Stimulated activated naive CD4-positive, alpha-beta T cell (primary cell): ENCODE data around the gene TBC1D22A.

Experiments used
- DNase-seq, 6 experiments: peaks; one replicate each; lab custom pipeline; 2025; lab: John Stamatoyannopoulos, UW

The TBC1D22A gene

DNA sequence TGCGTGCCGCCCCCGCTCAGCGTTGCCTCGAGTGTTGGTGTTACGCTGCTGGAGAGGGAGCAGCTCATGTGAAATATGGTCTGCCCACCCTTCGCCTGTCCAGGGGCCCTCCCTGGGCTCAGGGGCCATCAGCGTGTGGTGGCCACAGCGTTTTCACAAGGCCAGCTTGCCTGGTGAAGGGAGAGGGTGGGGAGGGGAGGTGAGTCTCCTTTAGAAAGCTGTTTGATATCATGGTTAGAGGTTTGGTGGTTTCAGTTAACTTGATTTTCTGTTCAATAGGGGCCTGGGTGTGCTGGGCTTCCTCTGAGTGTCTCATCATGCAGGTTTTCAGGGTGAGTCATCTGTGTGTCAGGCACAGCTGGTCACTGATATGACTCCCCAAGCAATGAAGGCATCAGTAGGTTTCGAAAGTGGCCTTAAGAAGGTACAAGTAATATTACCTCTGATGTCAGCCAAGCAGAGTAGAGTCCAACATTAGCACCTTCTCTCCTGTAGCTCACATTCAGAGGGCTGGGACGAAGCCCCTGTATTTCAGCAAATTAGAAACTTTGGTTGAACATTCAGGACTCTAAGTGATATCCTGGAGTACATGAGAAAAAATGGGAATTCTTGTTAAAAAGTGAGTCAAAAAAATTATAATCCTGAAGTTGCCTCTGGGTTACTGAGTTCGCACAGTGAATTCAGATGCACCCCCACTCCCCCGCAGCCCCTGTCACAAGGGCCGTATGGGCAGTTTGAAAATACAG is 172.5 kb downstream of the TBC1D22A start:
- DNase-seq, result no peak

DNA sequence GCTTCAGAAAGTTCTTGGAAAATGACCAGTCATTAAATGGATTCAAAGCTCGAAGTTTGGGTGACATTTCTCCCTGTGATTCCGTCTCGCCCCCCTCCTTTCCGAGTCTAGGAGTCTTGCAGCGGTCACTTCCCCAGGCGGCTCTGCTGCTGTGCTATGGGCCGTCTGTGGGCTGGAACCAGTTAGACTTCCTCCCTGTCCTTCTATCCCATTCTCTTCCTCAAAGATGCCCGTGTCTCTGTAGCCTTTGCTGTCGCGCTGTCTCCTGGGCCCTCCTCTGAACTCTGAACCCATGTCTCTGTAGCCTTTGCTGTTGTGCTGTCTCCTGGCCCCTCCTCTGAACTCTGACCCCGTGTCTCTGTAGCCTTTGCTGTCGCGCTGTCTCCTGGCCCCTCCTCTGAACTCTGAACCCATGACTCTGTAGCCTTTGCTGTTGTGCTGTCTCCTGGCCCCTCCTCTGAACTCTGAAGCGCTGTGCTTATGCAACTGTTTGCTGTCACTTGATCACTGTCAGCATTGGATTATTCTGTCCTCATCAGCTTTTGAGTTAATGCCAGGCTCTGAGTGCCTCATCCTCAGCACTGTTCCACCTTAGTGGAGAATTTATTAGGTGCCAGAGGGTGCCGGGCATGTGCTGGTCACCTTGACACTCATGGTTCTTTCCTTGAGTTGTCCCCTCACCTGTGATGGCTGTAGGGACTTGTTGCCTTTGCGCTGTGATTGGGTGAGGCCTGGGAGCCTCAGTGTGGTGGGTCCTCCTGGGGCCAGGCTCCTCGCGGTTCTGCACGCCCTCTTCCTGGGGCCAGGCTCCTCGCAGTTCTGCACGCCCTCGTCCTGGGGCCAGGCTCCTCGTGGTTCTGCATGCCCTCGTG is 173.3 kb downstream of the TBC1D22A start:
- no peak for DNase-seq

DNA sequence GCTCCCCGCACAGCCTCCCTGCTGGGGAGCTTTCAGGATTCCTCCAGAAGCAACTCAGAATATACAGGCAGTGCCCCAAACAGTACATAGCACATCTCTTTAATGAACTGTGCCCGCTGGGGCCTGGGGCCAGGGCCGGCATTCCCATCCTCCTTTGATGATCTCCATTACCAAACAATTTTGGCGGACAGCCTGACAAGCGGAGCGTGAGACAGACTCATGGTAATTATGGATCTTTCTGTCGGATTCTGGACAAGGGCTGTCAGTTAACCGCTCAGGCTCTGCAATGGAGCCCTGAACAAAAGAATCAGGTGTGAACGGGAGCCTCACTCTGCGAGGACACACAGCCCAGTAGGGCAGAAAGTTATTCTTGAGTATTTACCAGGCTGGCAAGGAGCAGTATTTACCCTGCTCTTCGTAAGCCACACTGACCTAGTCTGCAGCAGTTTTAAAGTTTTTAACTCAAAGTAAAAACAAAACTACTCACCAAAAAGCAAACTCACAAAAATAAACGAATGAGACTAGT is 174.0 kb downstream of the TBC1D22A start:
- no peak for DNase-seq

DNA sequence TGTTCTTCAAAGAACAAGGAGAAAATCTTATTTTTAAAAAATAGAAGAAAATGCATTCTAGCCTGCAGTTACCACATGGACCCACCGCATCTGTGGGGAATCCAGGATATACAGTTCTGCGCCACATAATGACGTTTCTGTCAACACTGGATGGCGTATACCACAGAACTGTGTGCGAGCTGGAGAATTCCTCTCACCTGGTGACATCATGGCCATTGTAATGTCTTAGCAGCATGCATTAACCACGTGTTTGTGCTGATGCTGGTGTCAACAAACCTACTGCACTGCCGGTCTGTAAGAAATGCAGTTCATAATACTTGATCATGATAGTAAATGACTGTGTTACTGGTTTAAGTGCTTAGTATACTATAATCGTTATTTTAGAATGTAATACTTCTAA is 174.7 kb downstream of the TBC1D22A start:
- no peak for DNase-seq

DNA sequence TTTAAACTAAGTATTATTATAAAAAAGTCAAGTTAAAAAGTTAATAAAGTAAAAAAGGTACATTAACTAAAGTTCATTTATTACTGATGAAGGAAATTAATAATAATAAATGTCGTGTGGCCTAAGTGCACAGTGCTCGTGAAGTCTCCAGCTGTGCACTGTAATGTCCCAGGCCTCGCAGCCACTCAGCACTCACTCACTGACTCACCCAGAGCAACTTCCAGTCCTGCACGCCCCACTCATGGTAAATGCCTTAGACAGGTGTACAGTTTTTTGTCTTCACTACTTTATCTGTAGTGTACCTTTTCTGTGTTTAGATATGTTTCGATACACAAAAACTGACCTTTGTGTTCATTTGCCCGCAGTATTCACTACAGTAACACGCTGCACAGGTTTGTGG is 175.5 kb downstream of the TBC1D22A start:
- no peak for DNase-seq

DNA sequence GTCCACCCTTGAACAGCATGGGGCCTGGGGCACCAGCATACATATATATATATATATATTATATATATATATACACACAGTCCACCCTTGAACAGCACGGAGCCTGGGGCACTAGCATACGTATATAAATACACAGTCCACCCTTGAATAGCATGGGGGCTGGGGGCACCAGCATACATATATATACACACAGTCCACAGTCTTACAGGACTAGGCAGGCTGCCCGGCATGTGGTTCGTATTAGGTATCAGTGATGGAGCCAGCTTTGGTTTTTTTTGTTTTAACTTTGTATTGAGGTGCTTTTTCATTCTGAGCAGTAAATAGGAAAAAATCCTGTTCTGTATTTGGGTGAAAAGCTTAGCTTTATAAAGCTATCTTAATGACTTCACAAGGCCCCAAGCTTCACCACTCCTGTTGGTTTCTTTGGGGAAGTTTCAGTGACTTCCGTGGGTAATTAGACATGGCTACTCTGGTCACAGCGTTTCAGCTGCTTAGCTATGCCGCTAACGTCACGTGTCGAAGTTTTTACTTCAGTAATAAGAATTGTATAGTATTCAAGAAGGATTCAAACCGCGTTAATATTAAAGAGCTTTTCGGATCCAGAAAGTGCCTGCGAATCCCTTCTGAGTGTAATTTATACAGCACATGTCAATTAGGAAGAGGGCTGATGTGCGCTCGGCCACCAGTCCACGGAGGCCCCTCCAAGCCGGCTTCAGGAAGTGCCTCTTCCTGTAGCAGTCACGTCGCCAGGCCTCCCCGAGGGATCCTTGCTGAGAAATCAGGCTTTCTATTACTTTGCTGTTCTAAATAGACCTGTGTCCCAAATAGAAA is 179.7 kb downstream of the TBC1D22A start:
- no peak for DNase-seq

DNA sequence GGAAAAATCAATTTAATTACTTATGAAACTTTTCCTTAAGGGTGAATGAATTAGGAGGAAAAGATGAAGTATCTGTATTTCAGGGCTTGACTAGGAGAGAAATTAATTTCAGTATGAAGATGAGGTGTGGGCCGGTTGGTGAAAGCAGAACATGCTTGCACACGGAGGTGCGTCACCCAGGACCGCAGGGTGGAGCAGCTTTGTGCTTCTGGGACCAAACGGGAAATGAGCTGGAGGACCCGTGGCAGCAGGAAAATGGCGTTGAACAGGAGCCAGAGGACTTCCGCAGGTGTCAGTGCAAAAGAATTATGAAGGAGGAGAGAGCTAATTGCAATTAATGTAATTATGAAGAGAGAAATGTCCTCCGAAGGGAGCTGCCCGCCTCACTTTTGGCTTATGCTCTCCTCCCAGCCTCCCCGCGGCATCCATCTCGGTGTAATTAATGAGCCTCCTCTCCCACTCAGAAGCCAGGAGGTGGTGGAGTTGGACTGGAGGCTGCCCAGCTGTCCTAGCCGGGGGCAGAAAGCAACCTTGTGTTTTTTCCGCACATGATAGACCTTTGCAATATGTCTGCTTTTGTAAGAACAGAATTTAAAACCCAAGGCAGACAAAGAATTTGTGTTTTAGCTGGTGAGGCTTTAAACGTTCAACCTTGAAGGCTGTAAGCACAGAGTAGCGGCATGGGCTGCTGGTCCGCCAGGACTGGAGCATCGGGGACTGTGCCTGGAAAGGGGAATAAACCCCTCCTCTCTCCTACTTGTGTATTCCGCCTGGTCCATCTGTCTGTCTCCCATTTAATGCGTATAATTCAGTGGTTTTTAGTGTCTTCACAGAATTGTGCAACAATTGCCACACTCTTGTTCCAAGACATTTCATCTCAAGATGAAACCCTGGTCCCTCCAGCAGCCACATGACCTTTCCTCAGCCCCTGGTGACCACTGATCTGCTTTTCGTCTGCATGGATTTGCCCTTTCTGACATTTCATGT is 180.6 kb downstream of the TBC1D22A start:
- DNase-seq, result no peak

DNA sequence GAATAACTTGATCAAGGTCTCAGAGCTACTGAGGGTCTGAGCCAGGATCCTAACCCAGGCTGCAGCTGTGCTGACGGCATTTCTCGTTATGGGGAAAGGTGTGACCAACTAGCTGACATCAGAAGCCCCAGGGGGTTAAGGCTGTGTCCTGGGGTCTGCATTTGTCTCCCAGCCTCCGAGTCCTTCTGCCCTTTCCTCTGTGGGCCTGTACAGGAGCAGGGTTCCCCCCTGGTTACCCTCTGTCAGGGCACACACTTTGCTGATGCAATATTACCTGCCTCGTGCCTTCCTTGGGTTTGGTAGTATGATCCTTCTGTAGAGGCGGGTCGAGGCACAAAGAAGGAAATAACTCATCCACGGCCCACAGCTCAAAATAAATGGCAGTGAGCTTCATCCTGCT is 183.0 kb downstream of the TBC1D22A start:
- no peak for DNase-seq

DNA sequence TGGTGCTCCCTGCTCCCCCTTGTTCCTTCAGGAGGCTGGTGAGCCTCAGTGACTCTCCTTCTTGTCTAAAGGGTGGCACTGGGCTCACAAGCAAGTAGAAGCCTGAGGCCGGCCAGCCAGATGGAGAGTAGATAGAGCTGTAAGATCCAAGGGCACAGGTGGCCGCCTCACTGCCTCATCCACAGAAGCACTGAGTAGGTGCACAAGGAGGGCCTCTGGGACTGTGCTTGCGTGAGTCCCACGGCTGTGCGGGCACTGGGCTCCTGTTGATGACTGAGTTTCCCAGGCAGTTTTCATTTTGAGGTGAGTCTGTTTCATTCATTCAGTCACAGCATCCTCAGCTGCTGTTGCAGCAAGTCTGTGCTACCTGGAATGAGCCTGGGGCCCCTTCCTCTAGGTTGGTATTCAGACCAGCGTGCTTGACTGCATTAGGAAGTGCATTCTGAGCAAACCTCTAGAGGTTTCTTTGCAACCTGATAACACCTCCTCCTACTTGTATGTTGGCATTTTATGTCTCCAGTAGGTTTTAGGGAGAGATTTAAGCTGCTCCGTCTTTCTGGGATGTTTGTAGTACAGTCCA is 184.0 kb downstream of the TBC1D22A start:
- no peak for DNase-seq

DNA sequence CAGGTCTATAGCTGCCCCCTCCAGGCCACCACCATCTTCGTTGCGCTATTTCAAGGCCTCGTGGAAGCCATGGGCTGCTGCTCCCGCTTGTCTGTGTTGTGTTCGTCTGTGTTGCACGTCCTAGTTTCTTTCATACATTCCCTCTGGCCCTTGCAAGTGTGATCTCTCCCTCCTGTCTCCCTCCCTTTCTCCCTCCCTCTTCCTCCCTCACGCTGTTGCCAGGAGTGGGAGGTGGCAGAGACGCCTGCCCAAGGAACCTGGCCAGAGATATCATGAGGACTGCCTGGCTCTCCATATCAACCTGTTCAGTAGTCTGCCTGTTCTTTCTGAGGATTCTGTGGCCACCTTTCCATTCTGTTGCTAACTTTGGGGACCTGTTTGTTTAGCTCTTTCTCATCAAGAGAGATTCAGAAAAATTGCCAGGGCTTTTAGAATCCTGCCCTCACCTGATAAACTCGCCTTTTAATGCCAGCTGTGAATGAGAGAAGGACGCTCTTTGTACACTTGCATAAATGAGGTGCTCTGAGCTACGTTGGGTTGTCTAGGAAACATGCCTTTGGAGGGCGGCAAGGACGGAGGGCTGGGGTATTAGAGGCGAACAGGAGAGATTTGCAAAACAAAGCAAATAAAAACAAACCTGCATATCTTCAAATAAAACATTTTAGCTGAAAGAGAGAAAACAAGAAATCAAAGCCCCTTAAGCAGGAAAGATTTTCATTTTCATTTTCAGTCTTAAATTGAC is 185.2 kb downstream of the TBC1D22A start:
- no peak for DNase-seq

DNA sequence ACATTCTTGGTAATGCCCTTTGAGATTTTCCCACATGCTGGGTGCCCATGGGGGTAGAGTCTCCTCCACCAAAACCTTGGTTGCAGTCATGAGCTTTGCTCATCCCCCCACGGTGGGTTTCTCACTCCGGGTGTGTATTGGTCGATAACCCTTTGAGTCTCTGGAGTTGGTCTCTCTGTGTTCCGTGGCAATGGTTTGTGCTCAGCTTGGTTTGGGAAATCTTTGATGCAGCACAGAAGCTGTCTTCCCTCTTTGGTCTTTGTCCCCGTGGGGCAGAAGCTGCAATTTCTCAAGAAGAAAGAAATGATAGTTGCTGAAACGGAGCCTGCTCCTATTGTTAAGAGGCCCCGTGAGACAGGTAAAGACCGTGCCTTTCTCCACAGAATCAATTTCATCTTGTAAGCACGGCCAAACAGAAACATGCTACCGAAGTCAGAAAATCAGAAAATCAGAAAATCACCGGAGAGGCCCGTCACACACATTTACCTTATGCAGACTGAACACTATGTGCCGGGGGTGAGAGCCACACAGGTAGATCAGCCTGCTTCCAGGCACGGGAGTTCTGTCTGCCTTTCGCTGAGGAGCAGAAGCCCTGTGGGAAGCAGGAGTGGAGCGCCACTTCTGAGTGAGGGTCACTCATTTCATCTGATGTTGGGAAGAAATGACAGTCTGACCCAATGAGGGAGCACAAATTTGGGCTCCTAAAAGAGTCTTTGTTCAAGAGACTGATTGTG is 186.1 kb downstream of the TBC1D22A start:
- DNase-seq, result no peak

DNA sequence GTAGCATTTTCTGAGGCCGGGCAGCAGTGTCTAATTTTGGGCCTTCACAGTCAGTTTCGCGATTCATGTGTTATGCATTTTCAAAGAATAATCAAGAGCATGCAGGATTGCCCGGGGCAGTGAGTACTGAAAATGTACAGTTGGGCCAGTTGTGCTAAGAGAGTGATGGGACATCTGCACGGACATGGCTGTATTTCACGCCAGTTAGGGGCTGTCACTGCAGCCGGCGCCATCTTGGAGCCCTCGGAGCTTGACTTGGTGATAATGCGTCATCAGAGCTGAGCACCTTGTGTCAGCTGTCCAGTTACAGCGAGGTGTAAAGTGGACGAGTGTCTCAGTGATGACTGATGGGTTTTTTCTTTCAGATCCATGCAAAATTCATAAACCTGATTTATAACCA is 188.9 kb downstream of the TBC1D22A start:
- no peak for DNase-seq

DNA sequence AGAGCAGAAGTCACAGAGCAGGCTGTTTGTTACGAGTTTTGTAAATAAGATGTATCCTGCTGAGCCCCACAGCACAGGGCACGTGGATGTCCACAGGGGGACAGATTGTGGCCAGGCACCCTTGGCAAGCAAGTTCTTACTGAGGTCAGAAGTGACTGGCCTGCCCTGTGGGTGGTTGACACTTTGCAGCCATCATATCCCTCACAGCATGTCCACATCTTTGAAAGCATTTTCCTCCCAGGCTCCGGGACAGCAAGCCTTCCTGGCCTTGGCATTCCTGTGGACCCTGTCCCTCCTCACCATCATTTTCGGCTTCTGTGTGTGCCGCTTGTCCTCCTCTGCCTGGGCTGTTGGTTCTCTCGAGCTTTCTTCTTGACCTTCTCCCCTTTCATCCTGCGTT is 189.5 kb downstream of the TBC1D22A start:
- DNase-seq, result no peak

DNA sequence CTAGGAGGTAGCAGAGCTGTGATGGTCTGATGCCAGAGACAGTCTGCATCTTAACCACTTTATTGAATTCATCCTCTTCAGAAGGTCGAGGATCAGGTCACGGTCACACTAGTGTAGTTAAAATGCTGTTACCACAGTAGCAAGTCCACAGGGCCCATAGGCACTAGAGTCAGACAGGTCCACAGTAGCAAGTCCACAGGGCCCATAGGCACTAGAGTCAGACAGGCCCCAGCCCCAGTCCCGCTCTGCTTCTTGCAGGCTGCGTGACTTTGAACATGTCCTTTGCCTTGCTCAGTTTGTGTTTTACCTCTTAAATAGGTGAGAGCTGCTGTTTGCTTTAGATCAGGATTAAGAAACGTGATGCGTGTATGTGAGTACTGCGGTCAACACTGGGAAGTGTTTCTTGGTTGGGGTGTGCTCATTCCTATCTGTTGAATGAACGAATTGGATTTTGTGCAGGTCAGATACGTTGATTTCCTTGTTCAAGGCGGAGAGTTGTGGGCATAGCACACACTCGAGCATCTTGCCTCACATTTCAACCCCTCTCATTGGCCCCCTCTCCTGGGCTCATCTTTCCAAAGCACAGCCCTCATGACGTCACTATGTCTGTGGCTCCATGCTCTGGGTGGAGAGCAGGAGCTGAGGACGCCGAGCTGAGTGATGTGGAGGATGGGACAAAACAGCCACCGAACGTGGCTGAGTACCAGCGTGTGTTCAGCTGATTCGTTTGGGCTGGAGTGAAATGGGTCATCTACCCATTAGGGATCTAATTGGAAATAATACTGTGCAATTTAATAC is 191.7 kb downstream of the TBC1D22A start:
- DNase-seq, result no peak

DNA sequence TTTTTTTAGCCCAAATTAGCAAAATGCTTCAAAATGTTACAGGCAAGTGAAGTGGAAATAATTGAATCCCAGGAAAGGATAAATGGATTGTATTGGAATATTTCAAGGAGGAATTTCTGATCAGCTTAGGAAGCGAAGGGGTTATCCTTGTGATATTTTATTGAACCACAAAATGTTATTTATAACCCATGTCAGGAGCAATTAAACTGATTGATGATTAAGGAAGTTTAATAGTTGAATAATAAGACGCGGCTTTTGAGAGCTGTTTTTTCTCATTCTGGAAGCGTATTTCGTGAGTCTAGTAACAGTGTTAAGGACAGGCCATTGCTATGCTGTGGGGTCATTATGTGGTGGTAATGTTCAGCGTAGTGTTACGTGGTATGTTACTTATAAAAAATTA is 192.3 kb downstream of the TBC1D22A start:
- DNase-seq, result no peak

DNA sequence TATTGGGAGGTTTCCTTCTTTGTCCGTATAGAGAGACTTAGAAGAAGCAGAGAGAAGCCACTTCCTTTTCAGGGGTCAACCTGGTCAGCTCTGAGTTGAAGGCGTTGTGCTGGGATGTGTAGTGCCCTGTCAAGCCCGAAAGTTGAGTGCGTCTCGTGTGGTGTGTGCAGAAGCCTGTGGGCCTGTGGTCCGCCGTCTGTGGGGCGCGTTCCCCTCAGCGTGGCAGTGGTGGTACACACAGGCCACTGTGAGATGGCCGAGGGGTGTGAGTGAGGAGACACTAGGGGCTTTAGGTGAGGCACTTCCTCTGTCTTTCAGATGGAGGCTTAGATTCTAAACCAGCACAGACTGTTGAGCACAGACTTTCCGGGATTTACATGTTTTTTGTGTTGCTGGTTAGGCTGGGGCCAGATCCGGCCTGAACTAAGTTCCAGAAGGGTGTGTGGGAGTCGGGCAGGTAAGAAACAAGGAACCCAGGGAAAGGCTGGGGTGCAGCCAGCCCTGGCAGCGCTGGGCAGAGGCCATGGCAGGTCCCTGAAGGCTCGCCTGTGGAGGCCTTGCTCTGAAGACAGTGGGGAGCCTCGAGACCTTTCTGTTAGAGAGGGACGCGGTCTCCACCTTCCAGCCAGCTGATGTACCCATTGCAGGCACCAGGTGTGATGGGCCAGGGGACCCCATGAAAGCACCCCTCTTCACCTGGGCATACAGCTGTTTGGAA is 194.2 kb downstream of the TBC1D22A start:
- DNase-seq, result no peak

DNA sequence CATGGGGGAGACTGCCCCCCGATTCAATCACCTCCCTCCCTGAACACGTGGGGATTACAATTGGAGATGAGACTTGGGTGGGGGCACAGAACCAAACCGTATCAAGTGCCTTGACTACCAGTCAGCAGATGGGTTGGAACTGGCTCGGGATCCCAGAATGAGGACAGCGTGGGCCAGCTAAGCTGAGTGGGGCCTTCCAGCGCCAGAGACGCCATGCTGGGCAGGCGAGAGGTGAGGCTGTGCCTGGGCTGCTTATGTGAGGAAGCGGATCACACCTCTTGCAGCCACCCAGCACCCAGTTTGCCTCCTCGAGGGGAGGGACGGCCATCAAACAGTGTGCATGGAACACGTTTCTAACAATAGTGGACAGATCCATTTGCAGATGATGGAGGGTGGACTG is 195.1 kb downstream of the TBC1D22A start:
- no peak for DNase-seq

DNA sequence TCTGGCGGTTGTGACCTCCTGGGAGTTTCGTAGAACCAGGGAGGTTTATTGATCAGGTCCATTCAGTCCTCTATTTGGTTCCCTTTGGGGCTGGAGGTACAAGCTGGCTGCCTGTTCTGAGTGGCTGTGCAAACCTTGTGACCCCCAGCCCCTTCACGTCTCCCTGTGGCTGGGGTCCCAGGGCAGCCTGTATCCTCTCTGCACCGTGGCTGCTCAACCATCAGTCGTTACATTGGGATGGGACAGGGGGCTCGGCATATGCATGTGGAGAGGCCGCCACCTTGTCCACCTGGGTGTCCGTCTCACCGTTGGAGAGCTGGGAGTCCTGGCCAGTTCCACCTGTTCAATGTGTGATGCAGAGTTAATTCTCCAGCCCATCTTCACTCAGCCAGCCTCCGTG is 195.7 kb downstream of the TBC1D22A start:
- no peak for DNase-seq
